K562 (cell line): ENCODE results near the gene RUNX1. TPM values are rescaled to one million over a fixed set of nuclear protein-coding genes. Genes with fewer than 3 reads are reported as not detected.

Experiments
- ATAC-seq: fragments of 200-7000 bp; cut with Tn5 transposase; 3 replicates; pipeline ENCODE4 v1.9.1; 2020; ENCODE audit warnings: moderate library complexity
- BruUV-seq: library from RNA; stranded (reverse); fragments of 400-500 nt; replicated peaks from 2 replicates; lab custom pipeline; 2021; lab: Mats Ljungman, UMichigan
- CTCF ChIA-PET: fragments of 300-600 bp; formaldehyde crosslinking; extraction: SDS; loops from one replicate; lab custom pipeline; 2021; ENCODE audit warnings: low intra/inter-chr PET ratio; lab: Yijun Ruan, JAX
- POLR2A ChIA-PET: fragments of 300-600, 350-650 bp; sonication (Branson Sonifier 250); formaldehyde crosslinking; extraction: SDS; loops from one replicate; lab custom pipeline; 2021; ENCODE audit warnings: antibody characterized with exemption, inconsistent platforms; lab: Yijun Ruan, JAX
- DNase-seq, 4 experiments: peaks; one replicate each; pipeline versions ENCODE4 v3.0.0 to v3.0.0-alpha.2; 2011 to 2018; ENCODE audit warnings: low spot score in 3 of 4, mixed read lengths in 3 of 4; ENCODE audit errors: extremely low read depth in 1 of 4
- FAIRE-seq: peaks from 2 replicates; lab custom pipeline; 2011; peaks lifted over from hg19 to GRCh38; lab: Jason Lieb, UNC
- H2AFZ ChIP-seq: 2 replicates; pipeline ENCODE4 v1.6.0; 2011; ENCODE audit warnings: low read depth, low read length, control low read depth, inconsistent platforms
- H3K27ac ChIP-seq: fragments of 200-600 bp; 3 replicates; pipeline ENCODE4 v1.8.0; 2011; ENCODE audit warnings: low read depth, mild to moderate bottlenecking, control low read depth, inconsistent platforms, low read length, moderate library complexity, mixed read lengths; ENCODE audit errors: extremely low read depth
- H3K27me3 ChIP-seq, 2 experiments: fragments of 300-600 bp in 1 of 2; 2 replicates in 1 of 2; 3 replicates in 1 of 2; pipeline versions ENCODE4 v1.6.0 to v1.8.0; 2011; ENCODE audit warnings: inconsistent platforms in 2 of 2, low read length in 2 of 2, mild to moderate bottlenecking in 1 of 2, mixed read lengths in 1 of 2, moderate library complexity in 1 of 2; ENCODE audit not compliant: control insufficient read depth in 2 of 2, insufficient read depth in 2 of 2
- H3K36me3 ChIP-seq: fragments of 300-600 bp; 3 replicates; pipeline ENCODE4 v1.8.0; 2011; ENCODE audit warnings: mild to moderate bottlenecking, low read length, inconsistent platforms; ENCODE audit not compliant: control insufficient read depth, insufficient read depth
- H3K4me1 ChIP-seq, 2 experiments: fragments of 200-600 bp in 1 of 2; replicated peaks in 1 of 2; 2 replicates in 1 of 2; 3 replicates in 1 of 2; pipeline versions ENCODE4 v1.5.1 to v1.8.0; 2011; ENCODE audit warnings: inconsistent platforms in 2 of 2, low read length in 2 of 2, mild to moderate bottlenecking in 1 of 2, mixed read lengths in 1 of 2, moderate library complexity in 1 of 2; ENCODE audit not compliant: control insufficient read depth in 2 of 2, insufficient read depth in 2 of 2
- H3K4me2 ChIP-seq: 2 replicates; pipeline ENCODE4 v1.6.1; 2011; ENCODE audit warnings: low read length, control low read depth, inconsistent platforms, mixed read lengths; ENCODE audit not compliant: insufficient read depth
- H3K4me3 ChIP-seq: fragments of 200-600 bp; sonication (generic), shearing (Covaris generic); 2 replicates; pipeline ENCODE4 v1.5.1; 2016; ENCODE audit warnings: control low read depth, inconsistent platforms
- H3K79me2 ChIP-seq: fragments of 200-600 bp; 3 replicates; pipeline ENCODE4 v1.8.0; 2011; ENCODE audit warnings: low read length, inconsistent platforms; ENCODE audit not compliant: control insufficient read depth, insufficient read depth
- H3K9ac ChIP-seq, 2 experiments: 2 replicates each; pipeline versions ENCODE4 v1.6.0 to v1.6.1; 2011; ENCODE audit warnings: low read depth in 2 of 2, low read length in 2 of 2, control low read depth in 1 of 2, inconsistent platforms in 1 of 2, mild to moderate bottlenecking in 1 of 2, mixed read lengths in 1 of 2; ENCODE audit not compliant: insufficient read depth in 1 of 2
- H3K9me1 ChIP-seq: one replicate; pipeline ENCODE4 v1.6.0; 2011; ENCODE audit warnings: inconsistent platforms, mild to moderate bottlenecking, low read length, moderate library complexity; ENCODE audit not compliant: control insufficient read depth, insufficient read depth
- H3K9me3 ChIP-seq: replicated peaks from 2 replicates; pipeline ENCODE4 v1.5.1; 2011; ENCODE audit warnings: low read depth, low read length, inconsistent platforms; ENCODE audit not compliant: control insufficient read depth, insufficient read depth
- H4K20me1 ChIP-seq: replicated peaks from 2 replicates; pipeline ENCODE4 v1.6.1; 2011; ENCODE audit warnings: low read length, inconsistent platforms, mixed read lengths; ENCODE audit not compliant: control insufficient read depth, insufficient read depth
- FOXJ3 ChIP-seq: sonication (generic); formaldehyde crosslinking; IDR thresholded peaks from 2 replicates; pipeline ENCODE4 v1.4.0; 2020; ENCODE audit warnings: mild to moderate bottlenecking, missing genetic modification reagents
- GABPB1 ChIP-seq: sonication (generic); formaldehyde crosslinking; IDR thresholded peaks from 2 replicates; pipeline ENCODE4 v1.8.0; 2022; ENCODE audit warnings: mild to moderate bottlenecking, missing genetic modification reagents
- GTF3C2 ChIP-seq: IDR thresholded peaks from 3 replicates; pipeline ENCODE4 v1.6.1; 2011; ENCODE audit warnings: borderline replicate concordance, mild to moderate bottlenecking, moderate library complexity; ENCODE audit not compliant: insufficient read length; ENCODE audit errors: extremely low read depth
- HES1 ChIP-seq: fragments of 450-650 bp; IDR thresholded peaks from 2 replicates; pipeline ENCODE4 v1.6.1; 2016; ENCODE audit warnings: low read depth, mild to moderate bottlenecking, moderate library complexity
- IFI16 ChIP-seq: fragments of 250-450 bp; sonication (Bioruptor Pico); IDR thresholded peaks from 2 replicates; pipeline ENCODE4 v2.1.2; 2022; ENCODE audit warnings: mild to moderate bottlenecking, inconsistent platforms
- LCOR ChIP-seq: sonication (generic); formaldehyde crosslinking; IDR thresholded peaks from 2 replicates; pipeline ENCODE4 v1.8.0; 2022; ENCODE audit warnings: mild to moderate bottlenecking, missing genetic modification reagents
- NFIX ChIP-seq: fragments of 250-450 bp; sonication (Bioruptor Pico); IDR thresholded peaks from 2 replicates; pipeline ENCODE4 v1.4.0; 2020; ENCODE audit warnings: low read depth, mild to moderate bottlenecking, moderate library complexity
- SLC30A9 ChIP-seq: fragments of 250-450 bp; sonication (Bioruptor Pico); IDR thresholded peaks from 2 replicates; pipeline ENCODE4 v1.8.0; 2022; ENCODE audit warnings: mild to moderate bottlenecking, moderate library complexity
- TSC22D4 ChIP-seq: fragments of 450-650 bp; IDR thresholded peaks from 2 replicates; pipeline ENCODE4 v1.6.1; 2016; ENCODE audit warnings: missing genetic modification characterization, missing biosample characterization, control low read depth
- ZBTB8A ChIP-seq: fragments of 450-650 bp; IDR thresholded peaks from 2 replicates; pipeline ENCODE4 v1.6.1; 2018; ENCODE audit warnings: mild to moderate bottlenecking, moderate library complexity; ENCODE audit not compliant: partially characterized antibody
- ZNF174 ChIP-seq: fragments of 250-450 bp; sonication (Bioruptor Pico); IDR thresholded peaks from 2 replicates; pipeline ENCODE4 v1.4.0; 2020; ENCODE audit warnings: mild to moderate bottlenecking
- ZNF184 ChIP-seq: sonication (generic); formaldehyde crosslinking; IDR thresholded peaks from 2 replicates; pipeline ENCODE4 v1.5.0; 2020; ENCODE audit warnings: missing genetic modification reagents
- WGBS: fragments of 100-300 bp; shearing (Covaris generic); methylation state at CpG from one replicate; pipeline ENCODE4 v1.1.6; 2016; ENCODE audit warnings: low coverage, mixed read lengths; ENCODE audit not compliant: insufficient coverage; ENCODE audit errors: missing lambda C conversion rate; 5-methylcytosine and 5-hydroxymethylcytosine counted together
- in situ Hi-C: fragments of 300-500 bp; cut with MboI; formaldehyde crosslinking; loops from 4 replicates; pipeline ENCODE4 v1.15.0; 2018; ENCODE audit warnings: inconsistent platforms, mixed read lengths
- intact Hi-C: fragments of 100-400 bp; cut with micrococcal nuclease; formaldehyde crosslinking; loops from 2 replicates; pipeline ENCODE4 v1.14.2; 2022
- polyA plus RNA-seq, 8 experiments: library from polyadenylated mRNA; depleted of rRNA in 4 of 8; stranded (reverse) in 5 of 8; unstranded in 3 of 8; fragments of >200 nt; fragmentation: Nextera tagmentation in 2 of 8; fragmentation: Illumina TruSeq in 1 of 8; extraction: Ambion mirVana in 2 of 8; extraction: Trizol in 1 of 8; gene quantifications; 2 replicates each; pipeline versions ENCODE4 v1.2.1 to v1.2.3, GENCODE V29; 2011 to 2014; ENCODE audit warnings: inconsistent platforms in 1 of 8, missing spikeins in 1 of 8
- total RNA-seq, 7 experiments: library from RNA; depleted of rRNA in 6 of 7; stranded (reverse); fragments of >200 nt in 6 of 7; fragmentation: Illumina TruSeq in 2 of 7; extraction: Trizol in 2 of 7; gene quantifications; 2 replicates each; pipeline versions ENCODE4 v1.2.1 to v1.2.3, GENCODE V29; 2011 to 2021; ENCODE audit warnings: low replicate concordance in 1 of 7
- TF ChIP-seq, protein P1 (sequence below): fragments of 450-650 bp; IDR thresholded peaks from 2 replicates; pipeline ENCODE4 v1.6.1; 2017; ENCODE audit warnings: antibody characterized with exemption, mild to moderate bottlenecking

The RUNX1 gene
- total and polyA plus RNA-seq, 9 of the 15 experiments (the other 6 are each of a cell fraction or from before 2014, with no cell fraction given), result 2.2 to 68.6 (median 17.8) TPM

DNA sequence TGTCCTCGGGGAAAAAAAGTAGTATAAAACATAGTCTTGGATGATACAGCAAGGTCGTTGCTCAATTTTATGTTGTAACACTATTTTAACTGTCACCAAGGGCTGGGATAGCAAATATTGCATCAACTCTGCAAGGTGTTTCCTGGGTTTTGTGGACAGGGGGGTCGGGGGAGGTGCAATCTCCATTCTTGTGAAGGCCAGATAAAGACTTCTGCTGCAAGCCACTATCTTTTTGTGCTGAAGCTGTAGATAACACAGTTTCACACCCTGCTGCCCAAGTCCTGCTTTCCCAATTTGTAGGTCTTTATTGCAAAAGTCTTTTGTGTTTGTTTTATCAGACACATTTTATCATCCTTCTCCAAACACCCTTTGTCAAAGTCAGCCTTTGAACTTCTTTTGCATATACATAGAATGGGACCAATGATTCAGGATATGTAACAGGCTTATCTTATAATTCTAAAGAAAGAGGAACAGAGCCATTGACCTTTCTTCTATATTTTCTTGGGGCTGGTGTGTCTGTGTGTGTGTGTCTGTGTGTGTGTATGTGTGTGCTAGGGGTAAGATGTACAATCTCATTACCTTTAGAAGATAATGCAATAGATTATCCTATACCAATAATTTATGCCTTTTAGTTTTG lies 140.6 kb downstream of the RUNX1 start:
- in situ Hi-C loops, result no loop called here
- intact Hi-C loops, result loop anchor here (1.0 to 5.0 kb wide), 7 partner anchors 20 to 299 kb away; no protein-coding TSS in a partner anchor
- Histone ChIP-seq H3K9me3 (no peaks in the 10 kb centered on the region), H3K27me3 (no peaks in the 10 kb centered on the region), H3K27ac (peak overlapping the region; percentile 86), H3K36me3 (no peaks in the 10 kb centered on the region), H3K79me2 (no peaks in the 10 kb centered on the region), H2AFZ (0 out of 2 replicates have a peak overlapping the region, but pooled peaks have one; percentile 83), H3K9ac (peak overlapping the region in 1 of 2 experiments; percentile 64; a peak in 2 of 4 replicates), H4K20me1 (no peaks in the 10 kb centered on the region), H3K4me2 (peak overlapping the region; percentile 65), H3K4me1 (peaks cover 37 to 75% of the 10 kb centered on the region in 2 experiments), H3K9me1 (no peaks in the 10 kb centered on the region), H3K4me3 (no peak overlapping the region)
- peak; percentile 93 for FAIRE-seq
- DNase-seq, result peak; percentile 92 to 98 (median 93)
- WGBS, result 0% methylated on average over 3 of the region's 3 CpGs
- ATAC-seq, result peak; percentile 79
- POLR2A ChIA-PET, result interaction anchor here (0.6 to 3.7 kb wide), 8 partner anchors 10 to 107 kb away, joined by 3 to 16 read pairs (median 6); no protein-coding TSS in a partner anchor
- CTCF ChIA-PET, result interaction anchor here (0.6 kb wide), 1 partner anchor 130 kb away, joined by 5 read pairs; no protein-coding TSS in a partner anchor
- BruUV-seq, result no TSS peak
- TF ChIP-seq IFI16 (CRISPR knock-in tag), result no peak
- TF ChIP-seq, protein P1, sequence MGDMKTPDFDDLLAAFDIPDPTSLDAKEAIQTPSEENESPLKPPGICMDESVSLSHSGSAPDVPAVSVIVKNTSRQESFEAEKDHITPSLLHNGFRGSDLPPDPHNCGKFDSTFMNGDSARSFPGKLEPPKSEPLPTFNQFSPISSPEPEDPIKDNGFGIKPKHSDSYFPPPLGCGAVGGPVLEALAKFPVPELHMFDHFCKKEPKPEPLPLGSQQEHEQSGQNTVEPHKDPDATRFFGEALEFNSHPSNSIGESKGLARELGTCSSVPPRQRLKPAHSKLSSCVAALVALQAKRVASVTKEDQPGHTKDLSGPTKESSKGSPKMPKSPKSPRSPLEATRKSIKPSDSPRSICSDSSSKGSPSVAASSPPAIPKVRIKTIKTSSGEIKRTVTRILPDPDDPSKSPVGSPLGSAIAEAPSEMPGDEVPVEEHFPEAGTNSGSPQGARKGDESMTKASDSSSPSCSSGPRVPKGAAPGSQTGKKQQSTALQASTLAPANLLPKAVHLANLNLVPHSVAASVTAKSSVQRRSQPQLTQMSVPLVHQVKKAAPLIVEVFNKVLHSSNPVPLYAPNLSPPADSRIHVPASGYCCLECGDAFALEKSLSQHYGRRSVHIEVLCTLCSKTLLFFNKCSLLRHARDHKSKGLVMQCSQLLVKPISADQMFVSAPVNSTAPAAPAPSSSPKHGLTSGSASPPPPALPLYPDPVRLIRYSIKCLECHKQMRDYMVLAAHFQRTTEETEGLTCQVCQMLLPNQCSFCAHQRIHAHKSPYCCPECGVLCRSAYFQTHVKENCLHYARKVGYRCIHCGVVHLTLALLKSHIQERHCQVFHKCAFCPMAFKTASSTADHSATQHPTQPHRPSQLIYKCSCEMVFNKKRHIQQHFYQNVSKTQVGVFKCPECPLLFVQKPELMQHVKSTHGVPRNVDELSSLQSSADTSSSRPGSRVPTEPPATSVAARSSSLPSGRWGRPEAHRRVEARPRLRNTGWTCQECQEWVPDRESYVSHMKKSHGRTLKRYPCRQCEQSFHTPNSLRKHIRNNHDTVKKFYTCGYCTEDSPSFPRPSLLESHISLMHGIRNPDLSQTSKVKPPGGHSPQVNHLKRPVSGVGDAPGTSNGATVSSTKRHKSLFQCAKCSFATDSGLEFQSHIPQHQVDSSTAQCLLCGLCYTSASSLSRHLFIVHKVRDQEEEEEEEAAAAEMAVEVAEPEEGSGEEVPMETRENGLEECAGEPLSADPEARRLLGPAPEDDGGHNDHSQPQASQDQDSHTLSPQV, result 0 out of 2 replicates have a peak, but pooled peaks have one; percentile 61
- no peak for TF ChIP-seq GTF3C2
- peak; percentile 97 for TF ChIP-seq HES1
- no peak for TF ChIP-seq SLC30A9
- no peak for TF ChIP-seq TSC22D4 (tag)
- TF ChIP-seq ZBTB8A, result no peak
- TF ChIP-seq ZNF174 (CRISPR knock-in tag), result no peak
- TF ChIP-seq ZNF184 (CRISPR knock-in tag), result no peak
- no peak for TF ChIP-seq NFIX (CRISPR knock-in tag)
- peak; percentile 99; the same call in 1 of the 2 replicates for TF ChIP-seq LCOR
- peak; percentile 80; the same call in 1 of the 2 replicates for TF ChIP-seq FOXJ3 (CRISPR knock-in tag)
- peak; percentile 57 for TF ChIP-seq GABPB1
